Measurements from ENCODE around the gene COL5A1. TPM values are rescaled to one million over a fixed set of nuclear protein-coding genes. Genes with fewer than 3 reads are reported as not detected.

COL5A1 gene
- total RNA-seq, 5 donors from 2014 or later (not counting 1 experiment from before 2014, with no cell fraction given), result 0.18 to 2.3 (median 1.7) TPM

DNA sequence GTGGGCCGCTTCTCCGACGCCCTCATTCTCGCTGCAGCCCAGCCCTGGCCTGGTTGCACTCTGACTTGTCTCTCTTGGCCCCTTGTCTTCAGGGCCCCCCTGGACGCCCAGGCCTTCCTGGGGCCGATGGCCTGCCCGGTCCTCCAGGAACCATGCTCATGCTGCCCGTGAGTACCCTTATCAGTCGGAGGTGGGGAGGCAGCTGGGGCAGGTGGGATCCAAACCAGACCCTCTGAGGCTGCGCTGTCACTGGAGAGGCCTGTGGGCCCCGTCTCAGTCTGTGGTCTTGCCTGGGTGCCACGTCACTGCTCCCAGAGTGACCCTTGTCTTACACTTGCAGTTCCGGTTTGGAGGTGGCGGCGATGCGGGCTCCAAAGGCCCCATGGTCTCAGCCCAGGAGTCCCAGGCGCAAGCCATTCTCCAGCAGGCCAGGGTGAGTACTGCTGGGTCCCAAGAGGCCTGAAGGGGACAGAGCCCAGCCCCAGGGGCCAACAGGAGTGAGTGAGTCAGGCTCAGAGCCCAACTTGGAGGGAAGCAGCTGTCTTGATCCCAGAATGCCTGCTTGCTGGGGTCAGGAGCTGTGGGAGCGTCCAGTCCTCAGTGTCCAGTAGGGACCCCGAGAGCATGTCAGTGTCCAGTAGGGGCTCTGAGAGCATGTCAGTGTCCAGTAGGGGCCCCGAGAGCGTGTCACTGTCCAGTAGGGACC, 109.0 kb downstream of the COL5A1 start:
- Mint-ChIP-seq H3K9me3 (peaks cover 0 to 8% (median 0%) of the 10 kb centered on the region in 3 donors), H3K27me3 (no peaks in the 10 kb centered on the region), H3K27ac (no peak overlapping the region), H3K36me3 (no peaks in the 10 kb centered on the region), H3K4me3 (no peak overlapping the region), H3K4me1 (no peaks in the 10 kb centered on the region)
- Histone ChIP-seq H3K36me3 (ENCODE audit: control insufficient read depth in 2 of 2, extremely low read depth in 1 of 2, insufficient read depth in 1 of 2, low read length in 1 of 2) (no peaks in the 10 kb centered on the region), H3K4me3 (ENCODE audit: control insufficient read depth in 1 of 2, extremely low read depth in 1 of 2, low read length in 1 of 2) (no peak overlapping the region), H3K27ac (ENCODE audit: low read length) (no peak overlapping the region), H3K27me3 (replicated peaks in 1 of 2; ENCODE audit: control insufficient read depth in 2 of 2, extremely low read depth in 1 of 2, insufficient read depth in 2 of 2, low read length in 1 of 2) (peaks cover 0 to 7% of the 10 kb centered on the region in 2 experiments), H3K4me1 (ENCODE audit: control insufficient read depth in 1 of 2, extremely low read depth in 1 of 2, insufficient read depth in 2 of 2, low read length in 2 of 2) (no peaks in the 10 kb centered on the region), H3K9me3 (no peaks in the 10 kb centered on the region)
- DNase-seq (no peak), ATAC-seq (replicated peaks in 1 of 4) (no peak)
- WGBS (ENCODE audit: insufficient coverage), result 81% methylated on average over 19 of the region's 21 CpGs
- ChIA-PET POLR2A (no interaction called here), CTCF (no interaction called here)

GRCh38 chr9:134751622-134752021, 110.0 kb downstream of the COL5A1 start:
- Histone ChIP-seq H3K9me3 (no peaks in the 10 kb centered on the region), H3K27ac (ENCODE audit: low read length) (no peak overlapping the region), H3K4me3 (ENCODE audit: control insufficient read depth in 1 of 2, extremely low read depth in 1 of 2, low read length in 1 of 2) (no peak overlapping the region), H3K36me3 (ENCODE audit: control insufficient read depth in 2 of 2, extremely low read depth in 1 of 2, insufficient read depth in 1 of 2, low read length in 1 of 2) (no peaks in the 10 kb centered on the region), H3K4me1 (ENCODE audit: control insufficient read depth in 1 of 2, extremely low read depth in 1 of 2, insufficient read depth in 2 of 2, low read length in 2 of 2) (no peaks in the 10 kb centered on the region), H3K27me3 (replicated peaks in 1 of 2; ENCODE audit: control insufficient read depth in 2 of 2, extremely low read depth in 1 of 2, insufficient read depth in 2 of 2, low read length in 1 of 2) (peaks cover 0 to 11% of the 10 kb centered on the region in 2 experiments)
- Mint-ChIP-seq H3K9me3 (peaks cover 0 to 8% (median 0%) of the 10 kb centered on the region in 3 donors), H3K27me3 (no peaks in the 10 kb centered on the region), H3K4me1 (no peaks in the 10 kb centered on the region), H3K36me3 (no peaks in the 10 kb centered on the region), H3K4me3 (no peak overlapping the region), H3K27ac (no peak overlapping the region)
- ChIA-PET CTCF (no interaction called here), POLR2A (no interaction called here)
- ATAC-seq (replicated peaks in 1 of 4) (no peak), DNase-seq (no peak)
- WGBS (ENCODE audit: insufficient coverage), result no CpG with 5 or more reads among the region's 5 CpGs

- H3K27ac Mint-ChIP-seq, result no peak overlapping the region
- Histone ChIP-seq H3K4me3 (ENCODE audit: control insufficient read depth in 1 of 2, extremely low read depth in 1 of 2, low read length in 1 of 2) (no peak overlapping the region), H3K27ac (ENCODE audit: low read length) (no peak overlapping the region), H3K36me3 (ENCODE audit: control insufficient read depth in 2 of 2, extremely low read depth in 1 of 2, insufficient read depth in 1 of 2, low read length in 1 of 2) (no peaks in the 10 kb centered on the region), H3K27me3 (replicated peaks in 1 of 2; ENCODE audit: control insufficient read depth in 2 of 2, extremely low read depth in 1 of 2, insufficient read depth in 2 of 2, low read length in 1 of 2) (peaks cover 0 to 12% of the 10 kb centered on the region in 2 experiments), H3K4me1 (ENCODE audit: control insufficient read depth in 1 of 2, extremely low read depth in 1 of 2, insufficient read depth in 2 of 2, low read length in 2 of 2) (no peaks in the 10 kb centered on the region), H3K9me3 (no peaks in the 10 kb centered on the region)
- POLR2A ChIA-PET, result no interaction called here
- WGBS (ENCODE audit: insufficient coverage), result 81% methylated on average over 13 of the region's 16 CpGs
- no peak overlapping the region for H3K4me3 Mint-ChIP-seq
- H3K36me3 Mint-ChIP-seq, result no peaks in the 10 kb centered on the region
- peaks cover 0 to 8% (median 0%) of the 10 kb centered on the region in 3 donors for H3K9me3 Mint-ChIP-seq
- no peaks in the 10 kb centered on the region for H3K4me1 Mint-ChIP-seq
- no peaks in the 10 kb centered on the region for H3K27me3 Mint-ChIP-seq
- CTCF ChIA-PET, result no interaction called here
- no peak for DNase-seq
- no peak for ATAC-seq (replicated peaks in 1 of 4)
These were observed 111.0 kb downstream of the COL5A1 start for GRCh38 chr9:134752471-134753168.

DNA sequence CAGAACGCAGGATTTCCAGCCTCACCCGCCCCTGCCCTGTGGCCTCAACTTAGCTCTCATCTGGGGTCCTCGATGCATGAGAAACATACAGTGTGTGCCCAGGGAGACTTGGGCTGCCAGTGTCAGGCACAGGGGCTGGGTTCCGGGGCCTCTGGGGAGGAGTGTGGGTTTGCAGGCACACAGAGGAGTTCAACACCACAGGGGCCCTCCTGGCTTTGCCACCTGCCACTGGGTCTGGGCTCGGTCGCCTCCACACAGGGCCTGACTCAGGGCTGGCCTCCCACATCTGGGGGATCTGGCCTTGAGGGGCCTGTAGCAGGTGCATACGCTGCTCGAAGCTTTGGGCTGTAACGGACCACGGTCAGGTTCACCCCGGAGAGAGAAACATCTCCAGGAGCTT, 111.6 kb downstream of the COL5A1 start:
- H3K27ac Mint-ChIP-seq, result no peak overlapping the region
- Histone ChIP-seq H3K36me3 (ENCODE audit: control insufficient read depth in 2 of 2, extremely low read depth in 1 of 2, insufficient read depth in 1 of 2, low read length in 1 of 2) (no peaks in the 10 kb centered on the region), H3K27me3 (replicated peaks in 1 of 2; ENCODE audit: control insufficient read depth in 2 of 2, extremely low read depth in 1 of 2, insufficient read depth in 2 of 2, low read length in 1 of 2) (peaks cover 0 to 12% of the 10 kb centered on the region in 2 experiments), H3K27ac (ENCODE audit: low read length) (no peak overlapping the region), H3K9me3 (no peaks in the 10 kb centered on the region), H3K4me1 (ENCODE audit: control insufficient read depth in 1 of 2, extremely low read depth in 1 of 2, insufficient read depth in 2 of 2, low read length in 2 of 2) (no peaks in the 10 kb centered on the region), H3K4me3 (ENCODE audit: control insufficient read depth in 1 of 2, extremely low read depth in 1 of 2, low read length in 1 of 2) (no peak overlapping the region)
- no peak for ATAC-seq (replicated peaks in 1 of 4)
- peaks cover 0 to 5% (median 0%) of the 10 kb centered on the region in 3 donors for H3K9me3 Mint-ChIP-seq
- CTCF ChIA-PET, result no interaction called here
- POLR2A ChIA-PET, result no interaction called here
- no peaks in the 10 kb centered on the region for H3K4me1 Mint-ChIP-seq
- H3K36me3 Mint-ChIP-seq, result no peaks in the 10 kb centered on the region
- H3K27me3 Mint-ChIP-seq, result no peaks in the 10 kb centered on the region
- DNase-seq, result no peak
- H3K4me3 Mint-ChIP-seq, result no peak overlapping the region
- WGBS (ENCODE audit: insufficient coverage), result 86% methylated on average over 11 of the region's 11 CpGs

DNA sequence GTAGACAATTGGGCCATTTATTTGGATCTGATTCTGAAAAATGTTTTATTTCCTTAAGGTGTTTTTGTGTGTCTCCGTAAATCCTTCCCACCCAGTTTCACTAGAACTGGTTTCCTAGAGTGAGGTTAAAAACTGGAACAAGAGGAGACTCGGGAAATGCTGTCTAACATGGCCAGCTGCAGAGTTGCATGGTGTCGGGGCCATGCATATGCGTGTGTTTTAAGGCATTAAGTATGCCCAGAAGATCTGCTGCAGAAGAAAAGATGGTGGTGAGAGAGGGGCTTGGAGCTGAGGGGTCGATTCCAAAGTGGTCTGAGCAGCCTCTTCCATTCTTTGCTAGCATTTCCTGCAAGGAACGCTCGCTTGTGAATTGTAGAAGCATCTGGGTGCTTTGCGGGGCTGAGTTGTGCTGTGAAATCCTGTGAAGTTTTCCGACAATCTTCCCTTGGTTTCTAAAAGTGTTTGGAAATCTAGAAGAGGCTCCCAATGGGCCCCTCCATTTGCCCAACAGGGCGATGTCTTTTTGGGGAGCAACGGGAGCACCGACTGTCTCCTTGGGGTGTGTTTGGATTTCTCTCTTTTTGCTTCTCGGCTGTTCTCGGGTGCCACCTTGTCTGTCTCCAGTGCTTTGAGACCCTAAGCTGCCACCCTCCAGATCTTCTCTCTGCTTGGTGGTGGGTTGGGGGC, 113.8 kb downstream of the COL5A1 start:
- 69% methylated on average over 4 of the region's 14 CpGs for WGBS (ENCODE audit: insufficient coverage)
- POLR2A ChIA-PET, result no interaction called here
- ATAC-seq (replicated peaks in 1 of 4), result no peak

GRCh38 chr9:134756098-134756497, 114.5 kb downstream of the COL5A1 start:
- no peak overlapping the region for H3K27ac Mint-ChIP-seq
- Histone ChIP-seq H3K27ac (ENCODE audit: low read length) (no peak overlapping the region), H3K9me3 (no peaks in the 10 kb centered on the region), H3K36me3 (ENCODE audit: control insufficient read depth in 2 of 2, extremely low read depth in 1 of 2, insufficient read depth in 1 of 2, low read length in 1 of 2) (no peaks in the 10 kb centered on the region), H3K4me1 (ENCODE audit: control insufficient read depth in 1 of 2, extremely low read depth in 1 of 2, insufficient read depth in 2 of 2, low read length in 2 of 2) (no peaks in the 10 kb centered on the region), H3K4me3 (ENCODE audit: control insufficient read depth in 1 of 2, extremely low read depth in 1 of 2, low read length in 1 of 2) (no peak overlapping the region), H3K27me3 (replicated peaks in 1 of 2; ENCODE audit: control insufficient read depth in 2 of 2, extremely low read depth in 1 of 2, insufficient read depth in 2 of 2, low read length in 1 of 2) (peaks cover 0 to 12% of the 10 kb centered on the region in 2 experiments)
- no peak for ATAC-seq (replicated peaks in 1 of 4)
- H3K4me3 Mint-ChIP-seq, result no peak overlapping the region
- no peaks in the 10 kb centered on the region for H3K9me3 Mint-ChIP-seq
- H3K27me3 Mint-ChIP-seq, result no peaks in the 10 kb centered on the region
- DNase-seq, result no peak
- H3K4me1 Mint-ChIP-seq, result no peaks in the 10 kb centered on the region
- CTCF ChIA-PET, result no interaction called here
- POLR2A ChIA-PET, result no interaction called here
- WGBS (ENCODE audit: insufficient coverage), result 86% methylated on average over 10 of the region's 10 CpGs
- no peaks in the 10 kb centered on the region for H3K36me3 Mint-ChIP-seq

More for the DNA sequence above, 113.8 kb downstream of the COL5A1 start:
- CTCF ChIA-PET, result no interaction called here
- H3K36me3 Mint-ChIP-seq, result no peaks in the 10 kb centered on the region
- Histone ChIP-seq H3K4me3 (ENCODE audit: control insufficient read depth in 1 of 2, extremely low read depth in 1 of 2, low read length in 1 of 2) (no peak overlapping the region), H3K4me1 (ENCODE audit: control insufficient read depth in 1 of 2, extremely low read depth in 1 of 2, insufficient read depth in 2 of 2, low read length in 2 of 2) (no peaks in the 10 kb centered on the region), H3K9me3 (no peaks in the 10 kb centered on the region), H3K36me3 (ENCODE audit: control insufficient read depth in 2 of 2, extremely low read depth in 1 of 2, insufficient read depth in 1 of 2, low read length in 1 of 2) (no peaks in the 10 kb centered on the region), H3K27me3 (replicated peaks in 1 of 2; ENCODE audit: control insufficient read depth in 2 of 2, extremely low read depth in 1 of 2, insufficient read depth in 2 of 2, low read length in 1 of 2) (peaks cover 0 to 12% of the 10 kb centered on the region in 2 experiments), H3K27ac (ENCODE audit: low read length) (no peak overlapping the region)
- H3K27me3 Mint-ChIP-seq, result no peaks in the 10 kb centered on the region
- H3K4me3 Mint-ChIP-seq, result no peak overlapping the region
- no peaks in the 10 kb centered on the region for H3K4me1 Mint-ChIP-seq
- H3K9me3 Mint-ChIP-seq, result no peaks in the 10 kb centered on the region
- no peak for DNase-seq
- H3K27ac Mint-ChIP-seq, result no peak overlapping the region

Measured in T-cell (primary cell).